Measurements from ENCODE around the gene CAPZA2. TPM values are rescaled to one million over a fixed set of nuclear protein-coding genes. Genes with fewer than 3 reads are reported as not detected.

Gene CAPZA2
- total RNA-seq, 4 donors from 2014 or later: 53.7 to 64.9 (median 59.6) TPM

DNA sequence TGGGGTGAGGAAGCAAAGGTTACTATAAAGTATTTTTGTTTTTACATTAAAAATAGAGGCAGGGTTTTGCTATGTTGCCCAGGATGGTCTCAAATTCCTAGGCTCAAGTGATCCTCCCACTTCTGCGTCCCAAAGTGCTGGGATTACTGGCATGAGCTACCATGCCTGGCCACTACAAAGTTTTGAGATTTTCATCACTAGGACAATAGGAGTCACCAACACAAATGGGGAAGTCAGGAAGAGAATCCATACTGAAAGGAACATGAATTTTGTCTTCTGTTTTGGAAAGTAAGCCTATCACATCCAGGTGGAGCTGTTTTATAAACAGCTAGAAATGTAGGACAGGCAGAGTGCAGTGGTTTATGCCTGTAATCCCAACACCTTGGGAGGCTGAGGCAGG lies 20.0 kb upstream of the CAPZA2 start:
- Histone ChIP-seq H3K27me3 (no peaks in the 10 kb centered on the region), H3K27ac (no peak overlapping the region), H3K9me3 (no peaks in the 10 kb centered on the region), H3K4me3 (no peak overlapping the region), H3K36me3 (no peaks in the 10 kb centered on the region), H3K4me1 (no peaks in the 10 kb centered on the region)
- 83% methylated on average over 1 of the region's 1 CpG for whole genome bisulfite sequencing
- DNase-seq (ENCODE audit: low spot score in 2 of 2): no peak
- TF ChIP-seq EP300 (IDR thresholded peaks at IDR 0.05): no peak
- no peak for TF ChIP-seq POLR2AphosphoS5 (IDR thresholded peaks at IDR 0.05)
- TF ChIP-seq, protein P1, sequence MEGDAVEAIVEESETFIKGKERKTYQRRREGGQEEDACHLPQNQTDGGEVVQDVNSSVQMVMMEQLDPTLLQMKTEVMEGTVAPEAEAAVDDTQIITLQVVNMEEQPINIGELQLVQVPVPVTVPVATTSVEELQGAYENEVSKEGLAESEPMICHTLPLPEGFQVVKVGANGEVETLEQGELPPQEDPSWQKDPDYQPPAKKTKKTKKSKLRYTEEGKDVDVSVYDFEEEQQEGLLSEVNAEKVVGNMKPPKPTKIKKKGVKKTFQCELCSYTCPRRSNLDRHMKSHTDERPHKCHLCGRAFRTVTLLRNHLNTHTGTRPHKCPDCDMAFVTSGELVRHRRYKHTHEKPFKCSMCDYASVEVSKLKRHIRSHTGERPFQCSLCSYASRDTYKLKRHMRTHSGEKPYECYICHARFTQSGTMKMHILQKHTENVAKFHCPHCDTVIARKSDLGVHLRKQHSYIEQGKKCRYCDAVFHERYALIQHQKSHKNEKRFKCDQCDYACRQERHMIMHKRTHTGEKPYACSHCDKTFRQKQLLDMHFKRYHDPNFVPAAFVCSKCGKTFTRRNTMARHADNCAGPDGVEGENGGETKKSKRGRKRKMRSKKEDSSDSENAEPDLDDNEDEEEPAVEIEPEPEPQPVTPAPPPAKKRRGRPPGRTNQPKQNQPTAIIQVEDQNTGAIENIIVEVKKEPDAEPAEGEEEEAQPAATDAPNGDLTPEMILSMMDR (IDR thresholded peaks at IDR 0.05): no peak
- no peak for TF ChIP-seq POLR2A (IDR thresholded peaks at IDR 0.05)

GRCh38 chr7:116843378-116843777 lies 19.0 kb upstream of the CAPZA2 start:
- Histone ChIP-seq H3K9me3 (no peaks in the 10 kb centered on the region), H3K27me3 (no peaks in the 10 kb centered on the region), H3K27ac (no peak overlapping the region), H3K36me3 (no peaks in the 10 kb centered on the region), H3K4me3 (peak overlapping the region; percentile 9), H3K4me1 (no peaks in the 10 kb centered on the region)
- WGBS: 45% methylated on average over 4 of the region's 4 CpGs
- no peak for DNase-seq (ENCODE audit: low spot score in 2 of 2)
- no peak for TF ChIP-seq POLR2A (IDR thresholded peaks at IDR 0.05)
- TF ChIP-seq EP300 (IDR thresholded peaks at IDR 0.05): no peak
- TF ChIP-seq, protein P1 (IDR thresholded peaks at IDR 0.05): no peak
- no peak for TF ChIP-seq POLR2AphosphoS5 (IDR thresholded peaks at IDR 0.05)

DNA sequence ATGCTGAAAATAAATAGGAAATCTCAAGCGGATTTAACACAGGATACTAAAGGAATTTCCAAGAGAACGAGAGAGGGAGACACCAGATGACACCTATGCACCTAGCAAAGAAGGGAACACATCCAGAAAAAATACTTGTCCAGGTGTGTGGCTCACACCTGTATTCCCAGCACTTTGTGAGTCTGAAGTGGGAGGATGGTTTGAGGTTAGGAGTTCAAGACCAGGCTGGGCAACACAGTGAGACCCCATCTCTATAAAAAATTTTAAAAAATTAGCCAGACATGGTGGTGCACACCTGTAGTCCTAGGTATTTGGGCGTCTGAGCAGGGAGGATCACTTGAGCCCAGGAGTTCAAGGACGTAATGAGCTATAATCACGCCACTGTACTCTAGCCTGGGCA lies 11.2 kb upstream of the CAPZA2 start:
- Histone ChIP-seq H3K4me1 (no peaks in the 10 kb centered on the region), H3K36me3 (no peaks in the 10 kb centered on the region), H3K9me3 (no peaks in the 10 kb centered on the region), H3K27ac (no peak overlapping the region), H3K27me3 (no peaks in the 10 kb centered on the region), H3K4me3 (no peak overlapping the region)
- TF ChIP-seq, protein P1 (IDR thresholded peaks at IDR 0.05): no peak
- TF ChIP-seq POLR2A (IDR thresholded peaks at IDR 0.05): no peak
- TF ChIP-seq POLR2AphosphoS5 (IDR thresholded peaks at IDR 0.05): no peak
- TF ChIP-seq EP300 (IDR thresholded peaks at IDR 0.05): no peak
- no peak for DNase-seq (ENCODE audit: low spot score in 2 of 2)
- WGBS: 94% methylated on average over 5 of the region's 5 CpGs

- Histone ChIP-seq H3K4me3 (no peak overlapping the region), H3K4me1 (no peaks in the 10 kb centered on the region), H3K9me3 (no peaks in the 10 kb centered on the region), H3K27ac (no peak overlapping the region), H3K27me3 (no peaks in the 10 kb centered on the region), H3K36me3 (no peaks in the 10 kb centered on the region)
- DNase-seq (ENCODE audit: low spot score in 2 of 2): no peak
- WGBS: 85% methylated on average over 3 of the region's 3 CpGs
- TF ChIP-seq, protein P1 (IDR thresholded peaks at IDR 0.05): no peak
- TF ChIP-seq EP300 (IDR thresholded peaks at IDR 0.05): no peak
- TF ChIP-seq POLR2AphosphoS5 (IDR thresholded peaks at IDR 0.05): no peak
- TF ChIP-seq POLR2A (IDR thresholded peaks at IDR 0.05): no peak
Measured at GRCh38 chr7:116851671-116852070, 10.7 kb upstream of the CAPZA2 start.

DNA sequence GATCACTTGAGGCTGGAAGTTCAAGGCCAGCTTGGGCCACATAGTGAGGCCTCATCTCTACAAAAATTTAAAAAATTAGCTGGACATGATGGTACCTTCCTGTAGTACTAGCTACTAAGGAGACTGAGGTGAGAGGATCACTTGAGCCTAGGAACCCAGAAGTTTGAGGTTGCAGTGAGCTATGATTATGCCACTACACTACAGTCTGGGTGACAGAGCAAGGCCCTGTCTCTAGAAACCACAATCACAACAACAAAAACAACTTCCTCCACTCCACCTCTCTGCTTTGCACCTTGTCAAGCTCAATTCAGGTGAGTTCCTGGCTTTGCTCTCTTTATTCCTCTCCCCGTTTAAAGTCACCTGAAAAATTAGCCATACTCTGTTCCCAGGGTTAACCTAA lies 8.3 kb upstream of the CAPZA2 start:
- TF ChIP-seq, protein P1 (IDR thresholded peaks at IDR 0.05): no peak
- TF ChIP-seq EP300 (IDR thresholded peaks at IDR 0.05) (no peak), POLR2A (IDR thresholded peaks at IDR 0.05) (no peak), POLR2AphosphoS5 (IDR thresholded peaks at IDR 0.05) (no peak)
- H3K36me3 ChIP-seq: no peaks in the 10 kb centered on the region
- no peak overlapping the region for H3K27ac ChIP-seq
- no peaks in the 10 kb centered on the region for H3K9me3 ChIP-seq
- no peak for DNase-seq (ENCODE audit: low spot score in 2 of 2)
- H3K4me3 ChIP-seq: no peak overlapping the region
- no peaks in the 10 kb centered on the region for H3K27me3 ChIP-seq
- 100% methylated on average over 1 of the region's 1 CpG for WGBS
- H3K4me1 ChIP-seq: no peaks in the 10 kb centered on the region

Measured in suprapubic skin (tissue), 4 donors.